Stimulated activated CD4-positive, alpha-beta T cell treated with anti-CD3 and anti-CD28 coated beads, Interleukin-4, amount 100 ng/mL, for 4 hours (primary cell): ENCODE results near the gene SH2B3.
"Not testable (repeated sequence)": the region's sequence is repeated elsewhere in the genome, so short reads cannot be mapped to it uniquely, and the experiment has no call there.

Source experiments
- DNase-seq, 2 experiments: peaks; one replicate each; pipeline ENCODE4 v3.0.0-alpha.2; 2020

SH2B3 gene

DNA sequence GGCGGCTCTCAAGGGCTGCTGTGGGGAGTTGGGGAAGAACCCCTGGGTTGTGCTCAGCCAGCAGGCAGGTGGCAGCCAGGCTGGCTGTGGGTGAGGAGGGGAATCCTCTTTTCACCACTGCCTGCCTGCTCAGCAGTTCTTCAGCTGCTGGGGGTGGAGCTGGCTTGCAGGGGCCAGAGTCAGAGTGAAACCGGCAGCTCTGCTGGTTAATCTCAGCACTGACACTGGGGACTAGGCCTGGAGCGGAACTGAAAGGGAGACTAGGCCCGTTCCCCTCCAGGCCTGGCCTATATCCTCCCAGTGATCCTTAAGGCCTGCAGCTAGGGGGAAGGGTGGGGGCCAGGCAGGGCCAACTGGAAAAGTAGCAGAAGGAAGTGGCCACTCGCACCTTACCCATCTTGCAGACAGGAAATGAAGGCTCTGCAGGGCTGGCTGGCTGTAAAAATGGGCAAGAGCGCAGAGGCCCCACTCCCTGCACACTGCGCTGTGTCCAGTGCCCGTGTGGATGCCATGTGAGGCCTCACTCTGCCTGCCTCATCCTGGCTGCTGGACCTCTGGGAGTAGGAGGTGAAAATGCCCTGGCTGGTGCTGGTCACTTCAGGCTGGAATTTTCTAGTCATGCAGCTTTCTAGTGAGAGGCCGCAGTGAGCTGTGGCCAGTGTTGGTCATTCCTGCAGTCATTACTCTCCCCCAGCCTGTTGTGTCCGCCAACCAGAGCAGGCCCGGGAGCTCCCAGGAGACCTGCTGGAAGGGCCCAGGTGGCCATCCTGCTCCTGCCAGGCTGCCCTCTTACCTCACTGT is 39.4 kb downstream of the SH2B3 start:
- DNase-seq = peak; percentile 71 to 77

DNA sequence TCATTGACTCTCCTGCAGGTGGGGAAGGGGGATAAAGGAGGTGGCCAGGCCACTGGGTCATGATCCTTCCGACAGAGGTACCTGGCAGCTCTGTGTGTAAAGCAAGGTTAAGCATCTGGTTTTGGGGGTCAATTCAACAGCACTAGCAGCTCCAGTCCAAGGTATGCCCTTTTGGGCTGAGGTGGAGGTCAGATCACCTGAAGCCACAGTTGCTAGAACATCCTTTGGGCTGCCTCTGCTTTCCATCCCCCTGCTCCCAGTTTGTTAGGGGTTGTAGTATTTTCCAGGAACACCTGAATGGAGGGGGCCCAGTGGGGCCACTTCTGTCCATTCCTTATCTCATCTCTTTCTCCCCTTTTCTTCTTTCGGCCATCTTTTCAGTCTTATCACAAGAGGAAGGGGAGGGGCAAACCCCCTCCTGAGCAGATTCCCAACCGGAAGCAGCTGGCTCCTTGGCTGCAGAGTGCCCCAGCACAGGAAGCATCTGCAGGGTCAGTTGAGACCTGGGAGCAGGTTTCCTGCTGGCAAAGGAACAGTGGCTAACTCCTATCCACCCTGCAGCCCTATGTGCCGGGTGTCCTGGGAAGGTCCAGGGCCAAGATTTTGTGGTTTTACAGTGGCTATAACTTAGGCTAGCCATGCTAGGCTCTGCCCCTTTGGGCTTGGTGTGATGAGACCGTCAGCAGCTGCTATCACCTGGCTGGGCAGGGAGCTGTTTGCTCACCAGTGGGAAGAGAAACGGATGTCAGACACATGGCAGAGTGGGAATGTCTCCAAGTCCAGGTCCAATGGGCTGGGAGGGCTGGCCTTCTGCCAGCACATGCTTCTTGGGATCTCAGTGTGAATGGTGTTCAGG is 40.2 kb downstream of the SH2B3 start:
- DNase-seq = no peak

DNA sequence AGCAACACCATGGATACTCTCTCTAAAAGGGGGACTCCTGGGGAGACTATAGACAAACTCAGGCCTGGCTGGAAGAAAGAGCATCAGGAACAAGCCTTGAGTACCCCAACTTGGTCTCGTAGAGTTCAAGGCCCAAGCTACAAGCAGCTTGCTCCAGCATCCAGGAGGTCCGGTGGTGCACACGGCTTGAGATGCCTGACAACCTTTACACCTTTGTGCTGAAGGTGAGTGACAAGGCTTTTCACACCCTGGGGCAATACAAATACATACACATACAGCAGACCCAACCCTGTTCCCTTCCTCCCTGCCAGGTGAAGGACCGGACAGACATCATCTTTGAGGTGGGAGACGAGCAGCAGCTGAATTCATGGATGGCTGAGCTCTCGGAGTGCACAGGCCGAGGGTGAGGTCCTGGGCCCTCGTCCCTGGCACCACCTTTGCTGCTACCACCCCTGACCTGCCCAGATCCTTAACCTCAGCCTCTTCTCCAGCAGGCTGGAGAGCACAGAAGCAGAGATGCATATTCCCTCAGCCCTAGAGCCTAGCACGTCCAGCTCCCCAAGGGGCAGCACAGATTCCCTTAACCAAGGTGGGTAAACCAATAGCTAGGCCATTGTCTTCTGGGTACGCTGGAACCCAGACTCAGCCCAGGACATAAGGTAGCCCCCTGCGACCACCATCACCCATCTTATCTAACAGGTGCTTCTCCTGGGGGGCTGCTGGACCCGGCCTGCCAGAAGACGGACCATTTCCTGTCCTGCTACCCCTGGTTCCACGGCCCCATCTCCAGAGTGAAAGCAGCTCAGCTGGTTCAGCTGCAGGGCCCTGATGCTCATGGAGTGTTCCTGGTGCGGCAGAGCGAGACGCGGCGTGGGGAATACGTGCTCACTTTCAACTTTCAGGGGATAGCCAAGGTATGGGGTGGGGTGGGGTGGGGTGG is 41.2 kb downstream of the SH2B3 start:
- DNase-seq = no peak

DNA sequence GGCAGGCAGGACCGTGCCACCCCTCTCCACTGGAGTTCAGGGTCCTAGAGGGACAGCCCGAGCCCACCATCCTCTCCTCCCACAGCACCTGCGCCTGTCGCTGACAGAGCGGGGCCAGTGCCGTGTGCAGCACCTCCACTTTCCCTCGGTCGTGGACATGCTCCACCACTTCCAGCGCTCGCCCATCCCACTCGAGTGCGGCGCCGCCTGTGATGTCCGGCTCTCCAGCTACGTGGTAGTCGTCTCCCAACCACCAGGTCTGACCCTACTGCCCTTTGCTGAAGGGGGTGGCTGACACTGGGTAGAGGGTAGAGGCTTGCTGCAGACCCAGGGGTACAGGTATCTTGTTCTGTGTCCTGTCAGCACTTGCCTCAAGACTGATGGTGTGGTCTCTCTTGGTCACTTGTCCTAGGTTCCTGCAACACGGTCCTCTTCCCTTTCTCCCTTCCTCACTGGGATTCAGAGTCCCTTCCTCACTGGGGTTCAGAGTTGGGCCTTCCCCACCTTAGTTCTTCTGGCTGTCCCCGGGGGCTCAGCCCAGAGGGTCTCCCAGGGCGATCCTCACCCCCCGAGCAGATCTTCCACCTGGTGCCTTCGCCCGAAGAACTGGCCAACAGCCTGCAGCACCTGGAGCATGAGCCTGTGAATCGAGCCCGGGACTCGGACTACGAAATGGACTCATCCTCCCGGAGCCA is 42.0 kb downstream of the SH2B3 start:
- DNase-seq = no peak

DNA sequence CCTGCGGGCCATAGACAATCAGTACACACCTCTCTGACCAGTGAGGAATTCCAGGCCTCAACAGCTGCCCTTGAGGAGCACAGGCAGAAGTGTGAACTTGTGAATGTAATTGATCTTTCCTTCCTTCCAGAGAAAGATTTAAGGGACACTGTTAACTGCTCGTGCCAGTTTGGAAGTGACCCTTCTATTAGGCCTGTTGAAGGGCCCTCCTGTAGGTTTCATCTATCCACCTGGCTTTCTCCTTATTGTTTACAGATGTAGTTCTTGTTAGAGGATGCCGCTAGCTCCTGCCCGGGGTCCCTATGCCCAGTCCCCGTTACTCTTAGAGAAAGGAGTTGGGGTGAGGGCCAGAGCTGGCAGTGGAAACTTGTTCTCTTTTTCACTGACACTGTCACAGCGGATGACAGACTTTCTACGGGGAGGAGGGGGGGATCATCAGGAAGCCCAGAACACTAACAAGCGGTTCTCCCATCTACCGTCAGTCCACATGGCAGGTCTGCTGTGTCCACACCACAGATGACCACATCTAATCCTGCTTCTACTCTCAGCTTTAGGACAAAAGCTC is 42.6 kb downstream of the SH2B3 start:
- DNase-seq = no peak

DNA sequence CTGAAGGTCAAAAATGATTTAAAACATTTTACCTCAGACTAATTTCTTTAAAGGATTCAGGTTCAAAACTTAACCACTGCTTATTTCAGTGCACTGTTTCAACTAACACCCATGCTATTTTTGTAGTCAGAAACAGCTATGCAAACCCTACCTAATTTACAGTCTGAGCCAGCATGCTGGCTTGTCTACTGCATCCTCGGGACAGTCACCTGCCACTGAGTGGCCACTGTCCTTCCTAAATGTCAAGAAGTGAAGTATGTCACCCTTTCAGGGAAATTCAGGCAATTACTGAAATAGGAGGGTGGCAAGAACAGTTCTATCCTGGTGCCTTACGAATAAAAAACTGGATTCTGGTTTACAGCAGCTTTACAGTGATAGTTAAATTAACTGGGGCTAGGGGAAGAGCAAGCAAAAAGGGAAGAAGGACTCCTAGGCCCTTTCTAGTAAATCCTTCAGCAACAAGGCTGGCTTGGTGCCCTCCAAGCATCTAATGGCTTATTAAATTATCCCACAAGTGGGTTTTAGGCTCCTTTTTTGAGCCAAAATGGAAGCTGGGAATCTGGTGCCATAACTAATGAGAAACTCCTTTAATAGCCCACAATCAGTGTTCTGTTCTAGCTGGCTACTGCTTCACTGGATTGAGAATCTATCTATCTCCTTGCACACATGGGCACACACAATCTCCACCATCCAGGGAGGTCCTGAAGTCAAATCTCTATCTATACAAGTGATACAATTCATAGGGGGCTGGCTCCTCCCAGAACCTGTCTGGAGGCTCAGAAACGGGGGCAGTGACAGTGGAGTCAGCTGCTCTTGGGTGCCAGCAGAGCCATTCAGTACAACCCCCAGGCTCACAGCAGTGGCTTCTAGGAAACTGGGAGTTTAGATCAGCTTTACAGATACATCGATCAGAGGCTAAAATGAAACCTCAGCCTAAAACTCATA is 43.4 kb downstream of the SH2B3 start:
- DNase-seq = no peak

DNA sequence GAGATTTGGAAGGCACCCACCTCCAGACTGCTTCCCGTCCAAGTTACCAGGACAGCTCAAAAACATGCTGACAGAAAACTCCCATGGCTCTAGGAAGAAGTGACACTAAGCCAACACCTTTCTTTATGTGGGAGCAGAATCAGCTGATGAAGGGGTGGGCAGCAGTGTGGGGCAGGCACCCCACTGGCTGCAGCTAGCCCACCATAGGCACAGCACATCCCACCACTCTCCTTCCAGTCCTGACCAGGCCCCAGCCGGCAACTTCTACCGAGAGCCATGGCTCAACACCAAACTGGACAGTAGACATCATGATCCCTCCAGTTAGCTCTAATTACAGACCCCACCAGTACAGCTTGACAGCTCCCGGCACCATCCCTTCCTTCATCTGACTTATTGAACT is 45.0 kb downstream of the SH2B3 start:
- DNase-seq = no peak

DNA sequence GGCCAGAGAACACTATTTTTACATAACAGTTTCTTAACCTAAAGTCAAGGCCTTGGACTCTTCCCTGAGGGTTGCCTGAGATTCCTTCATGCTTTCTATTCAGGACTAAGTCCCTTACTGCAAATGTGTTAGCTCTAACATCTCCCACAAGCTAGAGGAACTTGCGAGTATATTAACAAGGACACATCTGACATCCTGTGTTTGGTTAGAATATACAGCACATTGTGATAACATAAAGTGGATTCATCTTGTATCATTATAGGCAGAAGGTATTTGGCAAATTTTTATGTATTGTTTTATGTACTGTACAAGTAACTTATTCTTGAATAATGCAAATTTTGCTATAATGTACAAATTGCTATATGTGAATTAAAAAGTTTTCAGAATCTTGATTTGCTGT is 45.5 kb downstream of the SH2B3 start:
- DNase-seq = no peak

DNA sequence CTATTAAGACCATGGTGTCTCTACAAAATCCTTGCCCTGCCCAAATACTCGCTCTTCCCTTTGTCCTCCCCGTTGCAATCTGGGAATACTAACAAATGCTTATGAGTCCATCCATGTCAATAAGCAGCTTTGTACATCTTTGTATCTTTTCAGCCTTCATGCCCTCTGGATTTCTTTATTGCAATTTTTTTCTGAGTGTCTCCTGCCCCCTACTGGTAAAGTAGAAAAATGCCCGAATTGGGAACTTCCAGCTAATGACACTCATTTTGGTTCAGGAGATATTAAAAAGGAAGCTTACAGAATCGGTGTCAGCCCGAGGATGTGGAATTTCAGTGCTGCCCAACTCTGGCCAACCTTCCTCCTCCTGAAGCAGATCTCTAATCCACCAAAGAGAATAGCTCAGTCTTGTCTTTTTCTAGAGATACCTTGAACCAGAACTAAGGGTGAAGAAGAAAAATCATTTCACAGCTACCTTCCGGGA is 46.0 kb downstream of the SH2B3 start:
- no peak for DNase-seq

DNA sequence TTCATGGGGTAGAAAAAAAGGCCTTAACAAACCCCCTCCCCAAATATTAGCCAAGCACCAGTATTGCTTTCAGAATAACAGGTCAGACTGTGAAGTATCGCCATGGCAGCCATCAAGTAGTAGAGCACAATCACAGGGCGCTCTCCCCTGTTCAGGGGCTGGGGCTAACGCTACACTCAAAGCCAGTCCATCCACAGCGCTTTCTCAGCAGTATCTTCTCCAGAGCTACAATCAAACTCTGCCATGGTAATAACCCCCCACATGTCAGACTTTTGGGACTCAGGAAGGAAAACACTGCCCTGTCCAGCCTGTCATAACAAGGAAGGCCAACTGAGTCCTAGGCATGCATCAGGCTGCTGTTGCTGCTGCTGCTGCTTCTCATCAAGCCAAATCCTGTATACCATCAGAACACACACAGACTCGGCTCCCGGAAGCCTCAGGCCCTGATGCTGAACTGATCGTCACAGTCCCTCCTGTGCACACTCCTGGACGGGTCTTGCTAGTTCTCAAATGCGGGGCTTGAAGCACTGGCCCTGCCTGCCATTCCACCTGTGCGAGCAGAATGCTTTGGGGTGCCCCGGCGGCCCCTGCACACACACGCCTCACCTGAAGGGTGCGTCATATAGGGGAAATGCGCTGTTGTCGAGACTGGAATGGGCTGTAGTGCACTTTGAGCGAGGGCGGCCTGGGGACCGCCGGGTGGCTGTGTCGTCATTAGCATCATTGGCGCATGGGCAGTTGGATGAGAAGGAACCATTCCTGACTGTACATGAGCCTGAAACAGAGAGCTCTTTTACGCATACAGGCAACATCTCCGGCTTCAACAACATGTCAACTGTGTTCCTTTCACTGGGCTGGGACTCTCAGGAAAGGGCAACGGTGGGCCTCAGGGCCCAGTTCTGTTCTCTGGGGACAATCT is 47.6 kb downstream of the SH2B3 start:
- DNase-seq = no peak

DNA sequence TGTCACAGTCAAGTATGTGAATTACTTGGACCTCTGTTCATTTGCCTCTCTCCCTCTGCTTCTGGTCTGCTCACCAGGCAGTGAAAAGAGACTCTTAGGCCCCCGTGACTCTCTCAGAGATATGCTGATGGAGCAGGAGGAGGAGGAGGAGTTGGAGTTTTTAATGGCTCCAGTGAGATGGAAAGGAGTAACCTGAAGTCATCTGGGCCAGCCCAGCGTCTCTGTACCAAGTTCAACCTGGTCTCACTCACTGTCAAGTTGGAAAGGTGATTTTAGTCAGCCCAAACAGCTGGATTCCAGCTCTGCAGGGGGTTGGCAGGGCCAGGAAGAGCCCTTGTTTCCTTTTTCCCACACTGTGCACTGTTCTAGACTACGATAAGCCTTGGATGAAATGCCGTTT is 48.6 kb downstream of the SH2B3 start:
- no peak for DNase-seq

DNA sequence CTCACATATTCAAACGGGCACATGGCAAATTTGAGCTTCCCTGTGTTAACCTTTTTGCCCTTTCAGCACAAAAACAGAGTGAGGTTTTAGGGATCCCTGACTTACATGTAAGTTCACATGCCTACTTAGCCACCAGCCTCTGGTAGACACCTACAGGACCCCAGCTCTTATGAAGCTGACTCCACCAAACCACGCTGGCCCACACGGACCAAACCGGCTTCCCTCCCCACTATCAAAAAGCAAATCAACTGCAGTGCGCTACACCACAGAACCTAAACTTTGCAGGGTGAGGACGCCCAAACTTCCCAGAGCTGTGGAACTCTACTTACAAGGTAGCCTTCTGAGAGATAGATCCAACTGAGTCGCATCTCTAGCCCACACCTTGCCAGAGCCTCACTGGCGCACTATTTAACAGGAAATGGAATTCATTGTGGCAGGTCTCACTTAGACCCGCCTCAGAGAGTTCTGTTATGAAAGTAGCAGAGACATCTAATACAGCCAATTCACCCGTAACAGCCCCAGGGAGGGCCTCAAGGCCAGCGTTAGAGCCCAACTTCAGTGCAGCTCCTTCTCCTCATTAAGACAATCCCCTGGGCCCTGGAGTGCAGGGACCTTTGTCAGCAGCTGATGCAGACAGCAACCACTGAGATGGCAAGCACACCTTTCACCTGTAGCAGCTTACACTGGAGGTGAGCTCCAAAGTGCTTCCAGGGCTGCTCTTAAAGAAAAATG is 49.2 kb downstream of the SH2B3 start:
- no peak for DNase-seq

DNA sequence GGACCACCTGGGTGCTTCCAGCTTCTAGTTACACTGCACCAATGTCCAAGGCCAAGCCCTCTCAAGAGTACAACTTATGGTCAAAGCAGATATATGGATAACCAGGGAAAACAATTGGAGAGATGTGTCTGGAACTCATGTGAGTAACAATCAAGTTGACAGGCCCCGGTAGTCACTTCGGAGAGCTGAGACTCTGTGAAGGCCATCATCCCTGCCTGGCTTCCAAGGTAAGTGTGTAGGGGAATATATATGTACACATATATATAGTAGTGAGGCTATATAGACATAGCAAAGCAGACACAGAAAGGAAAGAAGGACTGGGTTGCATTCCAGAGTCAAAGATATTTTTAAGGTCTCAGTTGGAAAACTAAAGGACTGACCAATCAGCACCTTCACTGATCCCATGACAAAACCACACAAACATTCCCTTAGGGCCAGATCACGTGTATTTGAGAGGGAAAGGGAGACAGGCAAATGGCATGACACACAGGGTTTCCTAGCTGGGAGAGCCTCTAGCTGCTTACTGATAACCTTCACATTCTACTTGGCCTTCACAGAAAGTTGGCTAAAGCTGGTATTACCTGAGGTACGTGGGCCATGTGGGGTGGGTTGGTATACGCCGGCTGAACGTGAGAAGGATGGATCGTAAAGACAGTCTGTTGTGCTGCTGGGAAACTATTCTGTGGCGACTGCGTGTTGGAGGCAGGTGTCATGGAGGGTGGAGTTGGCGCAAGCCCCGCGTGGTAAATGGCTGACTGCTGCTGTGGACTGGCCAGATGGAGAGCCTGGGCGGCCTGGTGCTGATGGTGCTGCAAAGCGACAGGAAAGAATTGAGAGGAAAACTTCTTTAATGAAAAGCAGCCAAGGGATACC is 50.0 kb downstream of the SH2B3 start:
- no peak for DNase-seq

DNA sequence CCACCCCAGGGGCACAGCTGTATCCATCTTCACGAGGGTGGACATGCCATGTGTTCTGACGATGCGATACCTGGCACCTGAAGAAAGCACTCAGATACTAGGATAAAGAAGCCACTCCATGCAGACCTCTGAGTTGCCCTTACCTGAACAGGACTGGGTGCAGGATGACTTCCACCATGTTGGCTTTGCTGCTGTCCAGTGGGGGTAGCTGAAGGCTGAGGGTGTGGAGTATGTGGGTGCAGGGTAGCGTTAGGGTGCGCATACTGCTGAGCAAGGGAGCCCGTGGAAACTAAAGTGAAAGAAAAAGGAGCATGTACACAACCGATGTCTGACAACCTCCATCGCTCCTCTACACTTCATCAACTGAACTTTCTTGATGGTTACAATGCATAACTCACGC is 51.3 kb downstream of the SH2B3 start:
- DNase-seq = no peak

DNA sequence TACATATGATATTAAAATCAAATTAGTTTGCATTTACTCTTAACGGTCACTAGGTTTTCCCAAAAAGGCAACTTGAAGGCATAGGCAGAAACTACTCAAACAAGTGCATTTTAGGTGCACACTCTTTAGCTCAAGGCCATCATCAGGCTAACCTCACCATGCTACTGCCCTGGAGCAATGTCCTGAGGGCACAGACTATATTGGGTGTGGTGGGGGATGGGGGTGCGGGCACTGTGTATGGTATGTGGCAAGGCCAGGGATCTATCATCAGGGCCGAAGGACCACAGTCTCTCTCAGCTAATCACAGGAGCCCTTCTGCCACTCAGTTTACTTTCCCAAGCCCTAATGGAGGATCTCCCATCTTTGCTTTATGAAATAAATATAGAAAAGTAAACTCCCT is 51.9 kb downstream of the SH2B3 start:
- no peak for DNase-seq

DNA sequence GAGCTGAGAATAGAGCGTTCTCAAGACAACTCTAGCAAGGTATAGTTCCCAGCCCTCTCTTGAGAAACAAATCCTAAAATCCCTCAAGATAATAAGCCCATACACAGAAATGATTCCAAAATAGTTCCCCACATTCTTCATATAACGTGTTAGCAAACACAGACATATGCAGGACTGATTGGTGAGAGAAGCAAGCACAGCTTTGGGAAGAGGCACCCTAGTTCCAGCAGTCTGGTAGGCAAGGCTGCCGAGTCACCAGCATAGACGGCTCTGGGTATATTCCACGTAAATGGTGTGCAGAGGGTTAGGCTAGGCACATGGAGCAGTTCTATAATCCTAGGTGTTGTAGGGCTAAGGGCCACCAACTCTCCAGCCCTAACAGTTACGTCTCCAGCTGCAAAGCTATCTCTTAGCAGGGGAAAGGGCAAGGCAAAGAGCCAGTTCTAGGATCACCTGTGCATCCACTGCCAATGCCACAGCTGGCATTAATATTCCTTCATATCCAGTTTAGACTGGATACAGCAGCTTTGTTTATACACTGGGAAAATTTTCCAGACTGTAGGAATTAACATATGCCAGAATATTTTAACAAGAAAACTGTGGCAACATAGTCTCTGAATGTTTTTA is 52.9 kb downstream of the SH2B3 start:
- no peak for DNase-seq

DNA sequence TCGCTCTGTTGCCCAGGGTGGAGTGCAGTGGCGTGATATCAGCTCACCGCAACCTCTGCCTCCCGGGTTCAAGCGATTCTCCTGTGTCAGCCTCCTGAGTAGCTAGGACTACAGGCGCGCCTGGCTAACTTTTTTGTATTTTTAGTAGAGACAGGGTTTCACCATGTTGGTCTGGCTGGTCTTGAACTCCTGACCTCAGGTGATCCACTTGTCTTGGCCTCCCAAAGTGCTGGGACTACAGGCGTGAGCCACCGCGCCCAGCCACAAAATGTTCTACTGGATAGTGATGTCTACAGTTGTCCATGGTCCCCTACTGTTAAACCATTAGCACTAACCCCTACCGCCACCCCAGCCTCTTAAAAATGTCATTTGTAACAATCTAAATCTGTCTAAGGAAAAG is 54.4 kb downstream of the SH2B3 start:
- DNase-seq = not testable (repeated sequence)
